Central memory CD8-positive, alpha-beta T cell (primary cell): Measurements from ENCODE around the gene GALNT12.

Experiments used
- ATAC-seq: fragments of 150-1000 bp; cut with Tn5 transposase; replicated peaks from 2 replicates; pipeline ENCODE4 v1.10.0; 2022; ENCODE audit warnings: mild to moderate bottlenecking, moderate FRiP score, moderate number of reproducible peaks; ENCODE audit not compliant: poor library complexity, severe bottlenecking; ENCODE audit errors: extremely low read depth
- DNase-seq, 2 donors: peaks; one replicate each; pipeline ENCODE4 v3.0.0; 2021; ENCODE audit warnings: low spot score in 2 of 2
- H3K27ac Mint-ChIP-seq: one replicate; pipeline ENCODE4 v1.8.0; 2022; ENCODE audit warnings: low read depth, mild to moderate bottlenecking, moderate library complexity, mixed read lengths
- H3K27me3 Mint-ChIP-seq: one replicate; pipeline ENCODE4 v1.8.0; 2022; ENCODE audit warnings: mixed read lengths
- H3K36me3 Mint-ChIP-seq: one replicate; pipeline ENCODE4 v1.8.0; 2022; ENCODE audit warnings: mild to moderate bottlenecking, moderate library complexity, mixed read lengths; ENCODE audit not compliant: insufficient read depth
- H3K4me1 Mint-ChIP-seq: one replicate; pipeline ENCODE4 v1.8.0; 2022; ENCODE audit warnings: mixed read lengths
- H3K4me3 Mint-ChIP-seq: one replicate; pipeline ENCODE4 v1.8.0; 2022; ENCODE audit warnings: mild to moderate bottlenecking, moderate library complexity, mixed read lengths
- H3K9me3 Mint-ChIP-seq: one replicate; pipeline ENCODE4 v1.8.0; 2022; ENCODE audit warnings: mixed read lengths

The GALNT12 gene

GRCh38 chr9:98798254-98798653 lies 9.2 kb upstream of the GALNT12 start:
- DNase-seq: no peak
- Mint-ChIP-seq H3K4me1 (peaks cover 24% of the 10 kb centered on the region), H3K27me3 (peaks cover 18% of the 10 kb centered on the region), H3K9me3 (no peaks in the 10 kb centered on the region), H3K4me3 (peak overlapping the region; percentile 89), H3K27ac (no peak overlapping the region), H3K36me3 (peaks cover 6% of the 10 kb centered on the region)
- ATAC-seq: no peak

GRCh38 chr9:98801561-98801960 lies 5.9 kb upstream of the GALNT12 start:
- ATAC-seq (no peak), DNase-seq (no peak)
- Mint-ChIP-seq H3K9me3 (no peaks in the 10 kb centered on the region), H3K36me3 (peaks cover 6% of the 10 kb centered on the region), H3K4me3 (no peak overlapping the region), H3K27me3 (peaks cover 36% of the 10 kb centered on the region), H3K4me1 (peaks cover 9% of the 10 kb centered on the region), H3K27ac (no peak overlapping the region)

GRCh38 chr9:98801969-98802371 lies 5.5 kb upstream of the GALNT12 start:
- Mint-ChIP-seq H3K27ac (no peak overlapping the region), H3K9me3 (no peaks in the 10 kb centered on the region), H3K4me3 (no peak overlapping the region), H3K27me3 (peaks cover 36% of the 10 kb centered on the region), H3K36me3 (peaks cover 2% of the 10 kb centered on the region), H3K4me1 (peaks cover 8% of the 10 kb centered on the region)
- ATAC-seq (no peak), DNase-seq (no peak)

- Mint-ChIP-seq H3K4me1 (peaks cover 20% of the 10 kb centered on the region), H3K36me3 (peaks cover 2% of the 10 kb centered on the region), H3K27ac (no peak overlapping the region), H3K27me3 (peaks cover 36% of the 10 kb centered on the region), H3K9me3 (no peaks in the 10 kb centered on the region), H3K4me3 (no peak overlapping the region)
- no peak for ATAC-seq
- DNase-seq: no peak
These were observed 3.4 kb upstream of the GALNT12 start for GRCh38 chr9:98804083-98804482.

GRCh38 chr9:98805506-98806272 lies 1.8 kb upstream of the GALNT12 start:
- H3K27me3 Mint-ChIP-seq: peaks cover 36% of the 10 kb centered on the region
- DNase-seq: no peak
- peaks cover 2% of the 10 kb centered on the region for H3K36me3 Mint-ChIP-seq
- no peak overlapping the region for H3K4me3 Mint-ChIP-seq
- H3K4me1 Mint-ChIP-seq: peaks cover 23% of the 10 kb centered on the region
- H3K27ac Mint-ChIP-seq: no peak overlapping the region
- ATAC-seq: no peak
- no peaks in the 10 kb centered on the region for H3K9me3 Mint-ChIP-seq

GRCh38 chr9:98806394-98807035 lies 955 bp upstream of the GALNT12 start:
- H3K4me1 Mint-ChIP-seq: peaks cover 23% of the 10 kb centered on the region
- peaks cover 35% of the 10 kb centered on the region for H3K27me3 Mint-ChIP-seq
- no peak overlapping the region for H3K27ac Mint-ChIP-seq
- no peaks in the 10 kb centered on the region for H3K9me3 Mint-ChIP-seq
- DNase-seq (no peak), ATAC-seq (no peak)
- H3K36me3 Mint-ChIP-seq: peaks cover 2% of the 10 kb centered on the region
- H3K4me3 Mint-ChIP-seq: peak overlapping the region; percentile 86

GRCh38 chr9:98807814-98808195 lies 335 bp downstream of the GALNT12 start:
- ATAC-seq: peak; percentile 34

GRCh38 chr9:98808411-98808815 lies 943 bp downstream of the GALNT12 start:
- Mint-ChIP-seq H3K9me3 (no peaks in the 10 kb centered on the region), H3K4me1 (peaks cover 23% of the 10 kb centered on the region), H3K4me3 (peak overlapping the region; percentile 86), H3K27ac (no peak overlapping the region), H3K36me3 (peaks cover 5% of the 10 kb centered on the region), H3K27me3 (peaks cover 16% of the 10 kb centered on the region)
- ATAC-seq (no peak), DNase-seq (no peak)

More at GRCh38 chr9:98807814-98808195, 335 bp downstream of the GALNT12 start:
- Mint-ChIP-seq H3K27me3 (peaks cover 22% of the 10 kb centered on the region), H3K36me3 (peaks cover 2% of the 10 kb centered on the region), H3K4me3 (peak overlapping the region; percentile 86), H3K27ac (no peak overlapping the region), H3K4me1 (peaks cover 23% of the 10 kb centered on the region), H3K9me3 (no peaks in the 10 kb centered on the region)
- no peak for DNase-seq

GRCh38 chr9:98808875-98809274 lies 1.4 kb downstream of the GALNT12 start:
- peaks cover 23% of the 10 kb centered on the region for H3K4me1 Mint-ChIP-seq
- peaks cover 12% of the 10 kb centered on the region for H3K27me3 Mint-ChIP-seq
- no peak overlapping the region for H3K27ac Mint-ChIP-seq
- peak overlapping the region; percentile 86 for H3K4me3 Mint-ChIP-seq
- no peaks in the 10 kb centered on the region for H3K9me3 Mint-ChIP-seq
- no peak for DNase-seq
- ATAC-seq: no peak
- peaks cover 5% of the 10 kb centered on the region for H3K36me3 Mint-ChIP-seq

GRCh38 chr9:98809311-98810101 lies 2.0 kb downstream of the GALNT12 start:
- Mint-ChIP-seq H3K4me1 (peaks cover 23% of the 10 kb centered on the region), H3K36me3 (peaks cover 5% of the 10 kb centered on the region), H3K27me3 (peaks cover 7% of the 10 kb centered on the region), H3K27ac (no peak overlapping the region), H3K9me3 (no peaks in the 10 kb centered on the region), H3K4me3 (peak overlapping the region; percentile 86)
- ATAC-seq (no peak), DNase-seq (no peak)

- H3K27ac Mint-ChIP-seq: no peak overlapping the region
- H3K4me3 Mint-ChIP-seq: no peak overlapping the region
- H3K9me3 Mint-ChIP-seq: no peaks in the 10 kb centered on the region
- peaks cover 5% of the 10 kb centered on the region for H3K36me3 Mint-ChIP-seq
- H3K27me3 Mint-ChIP-seq: no peaks in the 10 kb centered on the region
- DNase-seq (no peak), ATAC-seq (no peak)
- H3K4me1 Mint-ChIP-seq: peaks cover 23% of the 10 kb centered on the region
These were observed 2.8 kb downstream of the GALNT12 start for GRCh38 chr9:98810102-98810842.

GRCh38 chr9:98811051-98811650 lies 3.7 kb downstream of the GALNT12 start:
- Mint-ChIP-seq H3K4me3 (no peak overlapping the region), H3K36me3 (peaks cover 5% of the 10 kb centered on the region), H3K4me1 (peaks cover 23% of the 10 kb centered on the region), H3K9me3 (no peaks in the 10 kb centered on the region), H3K27ac (no peak overlapping the region), H3K27me3 (no peaks in the 10 kb centered on the region)
- no peak for ATAC-seq
- no peak for DNase-seq
